ENCODE data around the gene NINJ2.

NINJ2 gene

GRCh38 chr12:559906-560455, 103.3 kb downstream of the NINJ2 start:
- Histone ChIP-seq H3K27ac (ENCODE audit: low read length) (no peak overlapping the region), H3K9ac (ENCODE audit: low read length) (no peak overlapping the region), H3K79me2 (ENCODE audit: low read length) (no peaks in the 10 kb centered on the region), H3K36me3 (replicated peaks; ENCODE audit: low read depth, low read length) (no peaks in the 10 kb centered on the region), H3K4me1 (ENCODE audit: low read length) (no peaks in the 10 kb centered on the region), H3K4me2 (ENCODE audit: low read length) (no peak overlapping the region), H4K20me1 (ENCODE audit: insufficient read depth, low read length) (no peaks in the 10 kb centered on the region), H2AFZ (ENCODE audit: low read depth, low read length) (no peak overlapping the region), H3K9me3 (ENCODE audit: insufficient read depth, low read length) (no peaks in the 10 kb centered on the region), H3K4me3 (ENCODE audit: low read length) (no peak overlapping the region), H3K27me3 (ENCODE audit: low read depth, low read length) (peaks cover 13% of the 10 kb centered on the region; the same call in 1 of the 2 replicates)
- TF ChIP-seq CTCF (IDR thresholded peaks at IDR 0.05; ENCODE audit: low read depth, low read length) (no peak), EZH2phosphoT487 (IDR thresholded peaks at IDR 0.05; ENCODE audit: low read depth) (no peak)

DNA sequence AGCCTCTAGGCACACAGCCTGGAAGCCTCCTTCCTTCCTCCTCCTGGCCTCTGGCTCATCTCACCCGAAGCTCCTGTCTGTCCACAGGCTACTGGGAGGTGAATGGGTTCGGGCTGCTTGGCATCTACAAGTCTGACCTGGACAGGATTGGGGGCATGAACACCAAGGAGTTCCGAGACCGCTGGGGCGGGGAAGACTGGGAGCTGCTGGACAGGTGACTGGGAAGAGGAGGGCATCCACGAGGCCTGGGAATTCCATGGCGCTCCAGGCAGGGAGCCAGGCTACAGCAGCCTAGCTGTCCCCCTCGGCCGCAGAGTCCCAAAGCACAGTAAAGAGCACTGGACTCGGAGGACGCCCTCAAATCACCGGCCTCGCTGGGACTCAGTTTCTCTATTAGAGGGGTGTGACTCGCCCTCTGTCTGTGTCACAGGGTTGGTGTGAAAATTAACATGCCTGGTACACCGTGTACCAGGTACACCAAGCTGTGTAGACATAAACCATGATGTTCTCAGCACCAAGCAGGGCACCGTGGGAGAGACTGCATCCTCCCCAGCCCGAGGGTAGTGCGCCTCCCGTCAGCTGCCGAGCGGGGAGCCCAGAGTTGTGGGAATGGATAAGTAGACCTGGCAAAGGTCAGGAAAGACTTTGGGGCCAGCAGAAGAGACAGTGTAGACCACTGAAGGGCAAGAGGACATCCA, 103.9 kb downstream of the NINJ2 start:
- H3K9ac ChIP-seq (ENCODE audit: low read length) = no peak overlapping the region
- no peak overlapping the region for H3K4me2 ChIP-seq (ENCODE audit: low read length)
- H4K20me1 ChIP-seq (ENCODE audit: insufficient read depth, low read length) = no peaks in the 10 kb centered on the region
- no peak overlapping the region for H2AFZ ChIP-seq (ENCODE audit: low read depth, low read length)
- no peaks in the 10 kb centered on the region for H3K4me1 ChIP-seq (ENCODE audit: low read length)
- peaks cover 13% of the 10 kb centered on the region; the same call in 1 of the 2 replicates for H3K27me3 ChIP-seq (ENCODE audit: low read depth, low read length)
- no peaks in the 10 kb centered on the region for H3K36me3 ChIP-seq (replicated peaks; ENCODE audit: low read depth, low read length)
- H3K79me2 ChIP-seq (ENCODE audit: low read length) = no peaks in the 10 kb centered on the region
- no peak for TF ChIP-seq CTCF (IDR thresholded peaks at IDR 0.05; ENCODE audit: low read depth, low read length)
- no peak for TF ChIP-seq EZH2phosphoT487 (IDR thresholded peaks at IDR 0.05; ENCODE audit: low read depth)
- no peak overlapping the region for H3K4me3 ChIP-seq (ENCODE audit: low read length)
- no peaks in the 10 kb centered on the region for H3K9me3 ChIP-seq (ENCODE audit: insufficient read depth, low read length)
- no peak overlapping the region for H3K27ac ChIP-seq (ENCODE audit: low read length)

DNA sequence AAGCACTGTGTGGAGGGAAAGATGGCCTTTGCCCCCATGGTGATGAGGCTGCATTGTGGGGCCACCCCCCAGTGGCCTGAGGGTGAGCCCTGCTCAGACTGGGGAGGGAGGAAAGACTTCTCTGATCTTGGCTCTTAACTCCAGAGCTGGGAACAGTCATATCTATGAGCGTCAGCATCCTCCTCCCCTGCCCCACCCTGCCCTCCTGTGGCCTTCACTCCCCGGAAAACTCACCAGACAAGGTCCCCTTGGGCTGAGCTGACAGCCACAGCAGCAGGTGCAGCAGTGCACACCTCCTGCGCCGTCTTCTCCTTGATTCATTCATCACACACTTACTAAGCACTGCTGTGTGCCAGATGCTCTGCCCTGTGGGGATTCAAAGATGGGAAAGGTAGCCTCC, 104.7 kb downstream of the NINJ2 start:
- Histone ChIP-seq H3K4me1 (ENCODE audit: low read length) (no peaks in the 10 kb centered on the region), H3K36me3 (replicated peaks; ENCODE audit: low read depth, low read length) (no peaks in the 10 kb centered on the region), H4K20me1 (ENCODE audit: insufficient read depth, low read length) (no peaks in the 10 kb centered on the region), H3K27ac (ENCODE audit: low read length) (no peak overlapping the region), H3K79me2 (ENCODE audit: low read length) (no peaks in the 10 kb centered on the region), H3K4me2 (ENCODE audit: low read length) (no peak overlapping the region), H3K9ac (ENCODE audit: low read length) (no peak overlapping the region), H3K27me3 (ENCODE audit: low read depth, low read length) (peaks cover 13% of the 10 kb centered on the region; the same call in 1 of the 2 replicates), H3K4me3 (ENCODE audit: low read length) (no peak overlapping the region), H3K9me3 (ENCODE audit: insufficient read depth, low read length) (no peaks in the 10 kb centered on the region), H2AFZ (ENCODE audit: low read depth, low read length) (no peak overlapping the region)
- TF ChIP-seq EZH2phosphoT487 (IDR thresholded peaks at IDR 0.05; ENCODE audit: low read depth) = no peak
- TF ChIP-seq CTCF (IDR thresholded peaks at IDR 0.05; ENCODE audit: low read depth, low read length) = no peak

GRCh38 chr12:556498-556897, 106.7 kb downstream of the NINJ2 start:
- H3K9ac ChIP-seq (ENCODE audit: low read length) = no peak overlapping the region
- no peak overlapping the region for H3K4me3 ChIP-seq (ENCODE audit: low read length)
- H3K4me2 ChIP-seq (ENCODE audit: low read length) = no peak overlapping the region
- H3K79me2 ChIP-seq (ENCODE audit: low read length) = no peaks in the 10 kb centered on the region
- TF ChIP-seq EZH2phosphoT487 (IDR thresholded peaks at IDR 0.05; ENCODE audit: low read depth) (no peak), CTCF (IDR thresholded peaks at IDR 0.05; ENCODE audit: low read depth, low read length) (no peak)
- H3K36me3 ChIP-seq (replicated peaks; ENCODE audit: low read depth, low read length) = no peaks in the 10 kb centered on the region
- no peaks in the 10 kb centered on the region for H4K20me1 ChIP-seq (ENCODE audit: insufficient read depth, low read length)
- H2AFZ ChIP-seq (ENCODE audit: low read depth, low read length) = no peak overlapping the region
- no peak overlapping the region for H3K27ac ChIP-seq (ENCODE audit: low read length)
- no peaks in the 10 kb centered on the region for H3K4me1 ChIP-seq (ENCODE audit: low read length)
- H3K27me3 ChIP-seq (ENCODE audit: low read depth, low read length) = peaks cover 23% of the 10 kb centered on the region
- no peaks in the 10 kb centered on the region for H3K9me3 ChIP-seq (ENCODE audit: insufficient read depth, low read length)

Measured in OCI-LY3 (cell line).